CD14-positive monocyte (primary cell): ENCODE measurements around the gene NXPH1. TPM values are rescaled to one million over a fixed set of nuclear protein-coding genes. Genes with fewer than 3 reads are reported as not detected.

ENCODE experiments used
- DNase-seq, 3 donors: peaks; one replicate each; pipeline ENCODE4 v3.0.0-alpha.2; 2011 to 2022
- H2AFZ ChIP-seq: 2 replicates; pipeline ENCODE4 v1.6.0; 2012; ENCODE audit warnings: mild to moderate bottlenecking, low read depth, low read length, inconsistent platforms; ENCODE audit not compliant: insufficient read depth, poor library complexity, severe bottlenecking
- H3K27ac ChIP-seq, 2 donors: 1 replicate in 1 of 2; 2 replicates in 1 of 2; pipeline ENCODE4 v1.5.1; 2012 to 2013; ENCODE audit warnings: low read length in 2 of 2, control low read depth in 1 of 2, inconsistent platforms in 1 of 2, low read depth in 1 of 2, mild to moderate bottlenecking in 1 of 2
- H3K27me3 ChIP-seq, 2 donors: one replicate each; pipeline versions ENCODE4 v1.6.0 to v1.6.1; 2011 to 2013; ENCODE audit warnings: low read length in 2 of 2; ENCODE audit not compliant: control insufficient read depth in 2 of 2, insufficient read depth in 2 of 2
- H3K36me3 ChIP-seq, 2 donors: replicated peaks in 1 of 2; 1 replicate in 1 of 2; 2 replicates in 1 of 2; pipeline versions ENCODE4 v1.5.1 to v1.6.1; 2012 to 2013; ENCODE audit warnings: low read length in 2 of 2, control low read depth in 1 of 2, inconsistent platforms in 1 of 2, mild to moderate bottlenecking in 1 of 2; ENCODE audit not compliant: insufficient read depth in 2 of 2, control insufficient read depth in 1 of 2
- H3K4me1 ChIP-seq, 2 donors: 1 replicate in 1 of 2; 2 replicates in 1 of 2; pipeline versions ENCODE4 v1.5.1 to v1.6.1; 2012 to 2013; ENCODE audit warnings: low read length in 2 of 2, control low read depth in 1 of 2, inconsistent platforms in 1 of 2, mild to moderate bottlenecking in 1 of 2, moderate library complexity in 1 of 2; ENCODE audit not compliant: insufficient read depth in 2 of 2, control insufficient read depth in 1 of 2
- H3K4me2 ChIP-seq: replicated peaks from 2 replicates; pipeline ENCODE3; 2012; ENCODE audit warnings: low read length, moderate library complexity, mild to moderate bottlenecking; ENCODE audit not compliant: poor library complexity, severe bottlenecking; ENCODE audit errors: extremely low read depth
- H3K4me3 ChIP-seq, 3 experiments: fragments of 200-600 bp in 1 of 3; sonication (generic) in 1 of 3; replicated peaks in 1 of 3; 1 replicate in 2 of 3; 2 replicates in 1 of 3; pipeline ENCODE4 v1.5.1; 2011 to 2013; ENCODE audit warnings: low read length in 3 of 3, mild to moderate bottlenecking in 3 of 3, control low read depth in 2 of 3, low read depth in 2 of 3, inconsistent platforms in 1 of 3, moderate library complexity in 1 of 3
- H3K79me2 ChIP-seq: 2 replicates; pipeline ENCODE4 v1.6.0; 2012; ENCODE audit warnings: mild to moderate bottlenecking, control low read depth, inconsistent platforms, low read length, moderate library complexity; ENCODE audit not compliant: insufficient read depth
- H3K9ac ChIP-seq: 2 replicates; pipeline ENCODE4 v1.6.0; 2017; ENCODE audit warnings: low read length, mild to moderate bottlenecking; ENCODE audit not compliant: insufficient read depth, poor library complexity, severe bottlenecking
- H3K9me3 ChIP-seq, 2 donors: replicated peaks in 1 of 2; 1 replicate in 1 of 2; 2 replicates in 1 of 2; pipeline versions ENCODE4 v1.5.1 to v1.6.1; 2012 to 2013; ENCODE audit warnings: low read length in 2 of 2, control low read depth in 1 of 2; ENCODE audit not compliant: control insufficient read depth in 1 of 2, insufficient read depth in 1 of 2
- H4K20me1 ChIP-seq: 2 replicates; pipeline ENCODE4 v1.6.0; 2012; ENCODE audit warnings: mild to moderate bottlenecking, low read length, control low read depth, moderate library complexity; ENCODE audit not compliant: insufficient read depth
- H3K27ac Mint-ChIP-seq, 7 donors: one replicate each; pipeline ENCODE4 v1.8.0; 2020; ENCODE audit warnings: mild to moderate bottlenecking in 7 of 7, mixed read lengths in 7 of 7, moderate library complexity in 6 of 7, inconsistent platforms in 2 of 7
- H3K27me3 Mint-ChIP-seq, 3 donors: one replicate each; pipeline ENCODE4 v1.8.0; 2021 to 2022; ENCODE audit warnings: low read depth in 3 of 3, mild to moderate bottlenecking in 3 of 3, mixed read lengths in 3 of 3, moderate library complexity in 3 of 3, inconsistent platforms in 1 of 3
- H3K36me3 Mint-ChIP-seq, 2 donors: one replicate each; pipeline ENCODE4 v1.8.0; 2020; ENCODE audit warnings: mixed read lengths in 2 of 2, inconsistent platforms in 1 of 2, mild to moderate bottlenecking in 1 of 2
- H3K4me1 Mint-ChIP-seq: one replicate; pipeline ENCODE4 v1.8.0; 2020; ENCODE audit warnings: mild to moderate bottlenecking, mixed read lengths
- H3K4me3 Mint-ChIP-seq, 2 donors: one replicate each; pipeline ENCODE4 v1.8.0; 2020; ENCODE audit warnings: mild to moderate bottlenecking in 2 of 2, mixed read lengths in 2 of 2, moderate library complexity in 1 of 2
- H3K9me3 Mint-ChIP-seq, 7 donors: one replicate each; pipeline ENCODE4 v1.8.0; 2020 to 2022; ENCODE audit warnings: mixed read lengths in 7 of 7, mild to moderate bottlenecking in 6 of 7, moderate library complexity in 6 of 7, inconsistent platforms in 2 of 7
- WGBS: methylation state at CpG from one replicate; pipeline ENCODE4 v1.1.5; 2013; ENCODE audit warnings: missing lambda C conversion rate; ENCODE audit not compliant: insufficient coverage; 5-methylcytosine and 5-hydroxymethylcytosine counted together
- intact Hi-C, 2 donors: fragments of 100-400 bp; cut with micrococcal nuclease; formaldehyde crosslinking; loops; one replicate each; pipeline versions ENCODE4 v1.15.0 to v1.15.1; 2023
- polyA plus RNA-seq, 3 donors: library from polyadenylated mRNA; depleted of rRNA in 1 of 3; unstranded in 2 of 3; stranded (reverse) in 1 of 3; fragments of 300-500 nt in 2 of 3; fragments of >200 nt in 1 of 3; fragmentation: Illumina TruSeq in 2 of 3; gene quantifications; 1 replicate in 2 of 3; 2 replicates in 1 of 3; pipeline ENCODE4 v1.2.3, GENCODE V29; 2012 to 2021
- TF ChIP-seq, protein P1 (sequence below): fragments of 200-600 bp; IDR thresholded peaks from one replicate; pipeline ENCODE4 v1.8.0; 2022; ENCODE audit warnings: antibody characterized with exemption, mild to moderate bottlenecking

The NXPH1 gene
- polyA plus RNA-seq, 3 donors, result not detected

DNA sequence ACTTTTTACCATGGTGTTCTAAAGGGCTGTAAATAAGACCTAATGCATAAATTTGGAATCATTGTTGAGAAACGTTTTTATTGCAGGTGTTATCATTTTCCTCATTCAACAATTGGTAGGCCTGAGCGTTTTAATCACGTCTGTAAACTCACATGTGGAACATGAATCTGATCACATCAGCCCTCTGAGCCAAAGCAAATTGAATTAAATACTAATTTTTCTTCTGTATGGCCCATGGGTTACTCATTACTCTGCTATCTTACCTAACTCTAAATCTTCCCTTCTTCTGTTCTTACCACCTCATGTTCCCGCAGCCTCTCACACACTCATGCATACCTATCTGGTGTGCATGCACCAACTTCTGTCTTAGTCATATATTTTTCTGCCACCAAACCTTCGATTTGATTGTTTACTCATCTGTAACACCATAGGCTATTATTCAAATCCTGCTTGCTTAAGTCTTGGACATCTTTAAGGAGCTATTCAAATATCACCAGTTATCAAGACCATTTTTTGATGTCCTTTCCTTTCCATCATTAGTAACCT, 82.3 kb downstream of the NXPH1 start:
- no peaks in the 10 kb centered on the region for H3K27me3 ChIP-seq
- Mint-ChIP-seq H3K27me3 (peaks cover 0 to 1% (median 0%) of the 10 kb centered on the region in 3 donors), H3K4me3 (no peak overlapping the region), H3K9me3 (peaks cover 0 to 3% (median 0%) of the 10 kb centered on the region in 7 donors), H3K27ac (no peak overlapping the region), H3K36me3 (no peaks in the 10 kb centered on the region), H3K4me1 (no peaks in the 10 kb centered on the region)
- no peaks in the 10 kb centered on the region for H3K4me1 ChIP-seq
- DNase-seq, result no peak
- 75% methylated on average over 4 of the region's 5 CpGs for WGBS
- no peaks in the 10 kb centered on the region for H4K20me1 ChIP-seq
- no peaks in the 10 kb centered on the region for H3K9me3 ChIP-seq
- no peak overlapping the region for H3K9ac ChIP-seq
- no peak overlapping the region for H3K27ac ChIP-seq
- H3K79me2 ChIP-seq, result no peaks in the 10 kb centered on the region
- H2AFZ ChIP-seq, result no peak overlapping the region
- TF ChIP-seq, protein P1, sequence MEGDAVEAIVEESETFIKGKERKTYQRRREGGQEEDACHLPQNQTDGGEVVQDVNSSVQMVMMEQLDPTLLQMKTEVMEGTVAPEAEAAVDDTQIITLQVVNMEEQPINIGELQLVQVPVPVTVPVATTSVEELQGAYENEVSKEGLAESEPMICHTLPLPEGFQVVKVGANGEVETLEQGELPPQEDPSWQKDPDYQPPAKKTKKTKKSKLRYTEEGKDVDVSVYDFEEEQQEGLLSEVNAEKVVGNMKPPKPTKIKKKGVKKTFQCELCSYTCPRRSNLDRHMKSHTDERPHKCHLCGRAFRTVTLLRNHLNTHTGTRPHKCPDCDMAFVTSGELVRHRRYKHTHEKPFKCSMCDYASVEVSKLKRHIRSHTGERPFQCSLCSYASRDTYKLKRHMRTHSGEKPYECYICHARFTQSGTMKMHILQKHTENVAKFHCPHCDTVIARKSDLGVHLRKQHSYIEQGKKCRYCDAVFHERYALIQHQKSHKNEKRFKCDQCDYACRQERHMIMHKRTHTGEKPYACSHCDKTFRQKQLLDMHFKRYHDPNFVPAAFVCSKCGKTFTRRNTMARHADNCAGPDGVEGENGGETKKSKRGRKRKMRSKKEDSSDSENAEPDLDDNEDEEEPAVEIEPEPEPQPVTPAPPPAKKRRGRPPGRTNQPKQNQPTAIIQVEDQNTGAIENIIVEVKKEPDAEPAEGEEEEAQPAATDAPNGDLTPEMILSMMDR, result no peak
- no peak overlapping the region for H3K4me2 ChIP-seq
- intact Hi-C loops, result no loop called here
- H3K4me3 ChIP-seq, result no peak overlapping the region
- H3K36me3 ChIP-seq, result no peaks in the 10 kb centered on the region

DNA sequence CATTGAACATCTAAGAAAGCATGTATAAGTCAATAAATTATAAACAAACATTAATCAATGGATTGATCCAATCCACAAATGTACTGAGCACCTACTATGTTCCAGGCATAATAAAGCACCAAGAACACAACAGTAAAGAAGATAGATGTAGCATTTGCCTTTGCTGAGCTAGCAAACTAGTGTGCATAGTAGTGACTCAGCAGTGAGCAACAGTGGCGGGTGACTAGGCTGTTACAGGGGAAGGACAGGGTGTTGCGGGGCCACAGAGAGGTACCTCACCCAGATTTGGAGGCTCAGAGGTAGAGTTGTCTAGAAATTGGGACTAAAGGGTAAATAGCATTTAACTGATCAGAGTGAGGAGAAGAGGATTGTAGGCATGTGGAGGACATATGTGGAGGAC, 83.6 kb downstream of the NXPH1 start:
- no peaks in the 10 kb centered on the region for H3K27me3 ChIP-seq
- H3K79me2 ChIP-seq, result no peaks in the 10 kb centered on the region
- Mint-ChIP-seq H3K4me3 (no peak overlapping the region), H3K36me3 (no peaks in the 10 kb centered on the region), H3K27me3 (no peaks in the 10 kb centered on the region), H3K27ac (no peak overlapping the region), H3K4me1 (no peaks in the 10 kb centered on the region), H3K9me3 (peaks cover 0 to 3% (median 0%) of the 10 kb centered on the region in 7 donors)
- no peak overlapping the region for H2AFZ ChIP-seq
- H3K36me3 ChIP-seq, result no peaks in the 10 kb centered on the region
- H3K9me3 ChIP-seq, result peaks cover 0 to 2% of the 10 kb centered on the region in 2 donors
- no peak overlapping the region for H3K4me2 ChIP-seq
- H3K4me3 ChIP-seq, result no peak overlapping the region
- no peak overlapping the region for H3K9ac ChIP-seq
- 100% methylated on average over 2 of the region's 2 CpGs for WGBS
- H3K27ac ChIP-seq, result no peak overlapping the region
- TF ChIP-seq, protein P1, result no peak
- no peaks in the 10 kb centered on the region for H3K4me1 ChIP-seq
- DNase-seq, result no peak
- H4K20me1 ChIP-seq, result no peaks in the 10 kb centered on the region
- intact Hi-C loops, result no loop called here
